Peyer's patch (tissue), 4 donors: ENCODE data around the gene NQO2. TPM values are rescaled to one million over a fixed set of nuclear protein-coding genes. Genes with fewer than 3 reads are reported as not detected.
A peak's percentile ranks its signal among the peaks of the same experiment; 100 is the strongest.

Source experiments
- DNase-seq, 3 donors: peaks; one replicate each; pipeline ENCODE4 v3.0.0-alpha.2; 2017 to 2019
- H3K27ac ChIP-seq, 4 donors: fragments of 200-600 bp; sonication (generic); one replicate each; pipeline ENCODE4 v1.5.1; 2016 to 2019
- H3K27me3 ChIP-seq, 2 donors: fragments of 200-600 bp; sonication (generic); one replicate each; pipeline ENCODE4 v1.5.1; 2019
- H3K36me3 ChIP-seq, 3 donors: fragments of 200-600 bp; sonication (generic); one replicate each; pipeline ENCODE4 v1.5.1; 2016 to 2019
- H3K4me1 ChIP-seq, 4 donors: fragments of 200-600 bp; sonication (generic); one replicate each; pipeline ENCODE4 v1.5.1; 2016 to 2019
- H3K4me3 ChIP-seq, 4 donors: fragments of 200-600 bp; sonication (generic); 1 replicate in 3 of 4; 2 replicates in 1 of 4; pipeline ENCODE4 v1.5.1; 2016 to 2019; ENCODE audit warnings: mild to moderate bottlenecking in 1 of 4
- H3K9me3 ChIP-seq, 4 donors: fragments of 200-600 bp; sonication (generic); one replicate each; pipeline ENCODE4 v1.5.1; 2016 to 2019; ENCODE audit warnings: mild to moderate bottlenecking in 1 of 4
- POLR2A ChIP-seq, 2 donors: fragments of 450-650 bp; IDR thresholded peaks; one replicate each; pipeline ENCODE4 v1.5.1; 2017; ENCODE audit warnings: antibody characterized with exemption in 2 of 2, mild to moderate bottlenecking in 2 of 2, moderate library complexity in 2 of 2
- total RNA-seq, 4 donors: library from RNA; depleted of rRNA; stranded (reverse); fragments of >200 nt; gene quantifications; one replicate each; pipeline ENCODE4 v1.1.0, GENCODE V29; 2016
- TF ChIP-seq, protein P1 (sequence below), 6 experiments: fragments of 450-650 bp in 4 of 6; fragments of 200-600 bp in 2 of 6; sonication (generic) in 1 of 6; IDR thresholded peaks; one replicate each; pipeline ENCODE4 v1.5.1; 2017 to 2019; ENCODE audit warnings: antibody characterized with exemption in 6 of 6, mild to moderate bottlenecking in 3 of 6, moderate library complexity in 1 of 6

Gene NQO2
- total RNA-seq, 4 donors from 2014 or later: 22.1 to 60.8 (median 29.3) TPM

DNA sequence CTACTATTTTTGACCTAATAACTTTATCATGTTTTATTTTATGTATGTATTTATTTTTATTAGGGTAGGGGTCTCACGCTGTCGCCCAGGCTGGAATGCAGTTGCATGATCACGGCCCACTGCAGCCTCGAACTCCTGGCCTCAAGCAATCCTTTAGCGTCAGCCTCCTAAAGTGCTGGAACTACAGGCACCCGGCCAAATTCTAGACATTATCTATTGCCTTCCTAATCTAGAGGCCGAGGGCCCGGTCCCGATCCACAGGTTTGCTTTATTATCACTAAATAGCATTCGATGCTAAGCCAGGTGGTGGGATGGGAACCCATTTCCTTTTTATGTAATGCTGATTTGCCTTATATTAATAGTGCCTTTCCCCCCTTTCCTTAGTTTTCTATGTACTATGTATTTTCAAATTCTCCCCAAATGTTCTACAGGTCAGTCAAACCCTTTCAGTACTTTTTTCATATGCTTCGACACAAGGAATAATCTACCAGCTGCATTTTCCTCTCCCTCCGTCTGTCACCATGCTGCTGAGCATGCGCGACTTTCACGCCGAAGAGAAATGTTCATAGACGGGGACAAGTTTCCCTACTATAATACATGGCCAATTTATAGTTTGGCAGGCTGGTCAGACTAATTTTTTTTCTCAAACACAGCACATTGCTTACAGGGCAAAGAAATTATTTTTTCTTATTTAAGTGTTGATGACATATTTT is 34.7 kb upstream of the NQO2 start:
- TF ChIP-seq, protein P1, sequence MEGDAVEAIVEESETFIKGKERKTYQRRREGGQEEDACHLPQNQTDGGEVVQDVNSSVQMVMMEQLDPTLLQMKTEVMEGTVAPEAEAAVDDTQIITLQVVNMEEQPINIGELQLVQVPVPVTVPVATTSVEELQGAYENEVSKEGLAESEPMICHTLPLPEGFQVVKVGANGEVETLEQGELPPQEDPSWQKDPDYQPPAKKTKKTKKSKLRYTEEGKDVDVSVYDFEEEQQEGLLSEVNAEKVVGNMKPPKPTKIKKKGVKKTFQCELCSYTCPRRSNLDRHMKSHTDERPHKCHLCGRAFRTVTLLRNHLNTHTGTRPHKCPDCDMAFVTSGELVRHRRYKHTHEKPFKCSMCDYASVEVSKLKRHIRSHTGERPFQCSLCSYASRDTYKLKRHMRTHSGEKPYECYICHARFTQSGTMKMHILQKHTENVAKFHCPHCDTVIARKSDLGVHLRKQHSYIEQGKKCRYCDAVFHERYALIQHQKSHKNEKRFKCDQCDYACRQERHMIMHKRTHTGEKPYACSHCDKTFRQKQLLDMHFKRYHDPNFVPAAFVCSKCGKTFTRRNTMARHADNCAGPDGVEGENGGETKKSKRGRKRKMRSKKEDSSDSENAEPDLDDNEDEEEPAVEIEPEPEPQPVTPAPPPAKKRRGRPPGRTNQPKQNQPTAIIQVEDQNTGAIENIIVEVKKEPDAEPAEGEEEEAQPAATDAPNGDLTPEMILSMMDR (IDR thresholded peaks at IDR 0.05): no peak
- no peak for TF ChIP-seq POLR2A (IDR thresholded peaks at IDR 0.05)

DNA sequence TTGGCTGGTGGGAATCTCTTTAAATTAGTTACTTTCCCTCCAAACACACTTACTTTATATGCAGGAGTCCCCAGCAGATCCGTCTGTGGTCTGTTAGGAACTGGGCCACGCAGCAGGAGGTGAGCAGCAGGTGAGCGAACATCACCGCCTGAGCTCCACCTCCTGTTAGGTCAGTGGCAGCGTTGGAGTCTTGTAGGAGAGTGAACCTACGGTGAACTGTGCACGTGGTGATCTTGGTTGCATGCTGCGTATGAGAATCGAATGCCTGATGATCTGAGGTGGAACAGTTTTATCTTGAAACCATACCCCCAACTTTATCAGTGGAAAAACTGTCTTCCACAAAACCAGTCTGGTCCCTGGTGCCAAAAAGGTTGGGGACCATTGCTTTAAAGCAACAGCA is 33.3 kb upstream of the NQO2 start:
- Histone ChIP-seq H3K27ac (peak overlapping the region in 1 of 4 donors; percentile 27), H3K9me3 (no peaks in the 10 kb centered on the region), H3K4me3 (no peak overlapping the region), H3K4me1 (peaks cover 0 to 62% (median 0%) of the 10 kb centered on the region in 4 donors), H3K36me3 (no peaks in the 10 kb centered on the region), H3K27me3 (no peaks in the 10 kb centered on the region)
- no peak for TF ChIP-seq POLR2A (IDR thresholded peaks at IDR 0.05)
- TF ChIP-seq, protein P1 (IDR thresholded peaks at IDR 0.05): peak in 1 of 6 experiments; percentile 7
- DNase-seq: peak in 1 of 3 donors; percentile 72

More for the DNA sequence above, 34.7 kb upstream of the NQO2 start:
- no peaks in the 10 kb centered on the region for H3K27me3 ChIP-seq
- no peaks in the 10 kb centered on the region for H3K36me3 ChIP-seq
- H3K4me1 ChIP-seq: peaks cover 0 to 71% (median 0%) of the 10 kb centered on the region in 4 donors
- peak in 1 of 3 donors; percentile 34 for DNase-seq
- H3K4me3 ChIP-seq: no peak overlapping the region
- H3K27ac ChIP-seq: no peak overlapping the region
- H3K9me3 ChIP-seq: no peaks in the 10 kb centered on the region

DNA sequence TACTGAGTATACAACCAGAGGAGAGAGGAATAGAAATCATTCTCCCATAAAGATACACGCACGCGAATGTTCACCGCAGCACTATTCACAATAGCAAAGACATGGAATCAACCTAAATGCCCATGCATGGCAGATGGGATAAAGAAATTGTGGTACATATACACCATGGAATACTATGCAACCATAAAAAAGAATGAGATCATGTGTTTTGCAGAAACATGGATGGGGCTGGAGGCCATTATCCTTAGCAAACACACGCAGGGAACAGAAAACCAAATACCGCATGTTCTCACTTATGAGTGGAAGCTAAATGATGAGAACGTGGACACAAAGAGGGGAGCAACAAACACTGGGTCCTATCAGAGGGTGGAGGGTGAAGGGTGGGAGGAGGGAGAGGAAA is 31.8 kb upstream of the NQO2 start:
- TF ChIP-seq, protein P1 (IDR thresholded peaks at IDR 0.05): no peak
- TF ChIP-seq POLR2A (IDR thresholded peaks at IDR 0.05): no peak
- no peaks in the 10 kb centered on the region for H3K9me3 ChIP-seq
- no peaks in the 10 kb centered on the region for H3K36me3 ChIP-seq
- H3K27me3 ChIP-seq: no peaks in the 10 kb centered on the region
- no peak overlapping the region for H3K4me3 ChIP-seq
- DNase-seq: no peak
- peaks cover 0 to 54% (median 0%) of the 10 kb centered on the region in 4 donors for H3K4me1 ChIP-seq
- H3K27ac ChIP-seq: no peak overlapping the region

DNA sequence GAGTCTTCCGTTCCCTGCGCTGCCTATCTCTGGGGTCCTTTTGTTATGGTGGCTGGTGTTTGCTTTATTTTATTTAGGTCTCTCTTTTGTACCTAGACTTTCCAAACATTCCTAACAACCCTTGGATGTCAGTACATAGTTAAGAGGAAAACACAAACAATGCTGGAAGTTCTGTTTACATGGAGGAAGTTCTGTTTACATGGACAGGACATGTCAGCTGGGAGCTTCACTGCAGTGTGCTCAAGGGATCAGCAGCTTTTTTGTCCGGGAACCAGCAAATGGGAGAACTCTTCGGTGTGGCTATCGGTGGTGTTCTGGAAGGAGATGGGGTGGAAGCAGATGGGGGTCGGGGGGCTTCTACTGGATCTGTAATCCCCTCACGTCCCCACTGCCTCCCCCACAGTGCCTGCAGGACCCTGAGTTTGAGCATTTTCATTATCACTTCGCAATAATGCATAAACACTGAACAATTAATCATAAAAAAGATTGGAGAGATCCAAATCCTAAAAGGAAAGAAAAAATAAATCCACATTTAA is 31.0 kb upstream of the NQO2 start:
- Histone ChIP-seq H3K4me1 (peaks cover 0 to 46% (median 0%) of the 10 kb centered on the region in 4 donors), H3K9me3 (no peaks in the 10 kb centered on the region), H3K27me3 (no peaks in the 10 kb centered on the region), H3K4me3 (no peak overlapping the region), H3K36me3 (no peaks in the 10 kb centered on the region), H3K27ac (peak overlapping the region in 3 of 4 donors; percentile 27 to 61 (median 40))
- TF ChIP-seq, protein P1 (IDR thresholded peaks at IDR 0.05): no peak
- TF ChIP-seq POLR2A (IDR thresholded peaks at IDR 0.05): no peak
- DNase-seq: peak in 1 of 3 donors; percentile 40

DNA sequence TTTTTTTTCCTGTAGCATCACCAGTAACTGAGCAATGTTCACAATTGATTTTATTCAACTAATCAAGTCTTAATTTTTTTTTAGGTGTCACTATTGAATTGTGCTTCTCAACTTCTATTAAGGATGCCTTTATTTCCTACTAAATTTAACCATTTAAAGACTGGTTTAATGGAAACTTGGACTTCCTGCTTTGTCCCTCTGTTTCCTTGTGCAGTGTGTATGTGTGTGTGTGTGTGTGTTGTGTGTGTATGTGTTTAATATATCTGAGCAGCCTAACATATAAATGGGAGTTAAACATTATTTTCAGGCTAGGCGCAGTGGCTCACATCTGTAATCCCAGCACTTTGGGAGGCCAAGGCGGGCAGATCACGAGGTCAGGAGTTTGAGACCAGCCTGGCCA is 30.1 kb upstream of the NQO2 start:
- H3K4me3 ChIP-seq: peak overlapping the region in 1 of 4 donors; percentile 90
- H3K27me3 ChIP-seq: no peaks in the 10 kb centered on the region
- no peaks in the 10 kb centered on the region for H3K9me3 ChIP-seq
- H3K36me3 ChIP-seq: no peaks in the 10 kb centered on the region
- peaks cover 0 to 40% (median 0%) of the 10 kb centered on the region in 4 donors for H3K4me1 ChIP-seq
- TF ChIP-seq POLR2A (IDR thresholded peaks at IDR 0.05): no peak
- TF ChIP-seq, protein P1 (IDR thresholded peaks at IDR 0.05): no peak
- DNase-seq: no peak
- H3K27ac ChIP-seq: peak overlapping the region in 2 of 4 donors; percentile 14 to 99
